NCI-H1436 (cell line): ENCODE data around the gene RTP5.
"Not testable (repeated sequence)": the region's sequence is repeated elsewhere in the genome, so short reads cannot be mapped to it uniquely, and the experiment has no call there.

Experiments
- DNase-seq: peaks from one replicate; lab custom pipeline; 2025; lab: John Stamatoyannopoulos, UW

The RTP5 gene

DNA sequence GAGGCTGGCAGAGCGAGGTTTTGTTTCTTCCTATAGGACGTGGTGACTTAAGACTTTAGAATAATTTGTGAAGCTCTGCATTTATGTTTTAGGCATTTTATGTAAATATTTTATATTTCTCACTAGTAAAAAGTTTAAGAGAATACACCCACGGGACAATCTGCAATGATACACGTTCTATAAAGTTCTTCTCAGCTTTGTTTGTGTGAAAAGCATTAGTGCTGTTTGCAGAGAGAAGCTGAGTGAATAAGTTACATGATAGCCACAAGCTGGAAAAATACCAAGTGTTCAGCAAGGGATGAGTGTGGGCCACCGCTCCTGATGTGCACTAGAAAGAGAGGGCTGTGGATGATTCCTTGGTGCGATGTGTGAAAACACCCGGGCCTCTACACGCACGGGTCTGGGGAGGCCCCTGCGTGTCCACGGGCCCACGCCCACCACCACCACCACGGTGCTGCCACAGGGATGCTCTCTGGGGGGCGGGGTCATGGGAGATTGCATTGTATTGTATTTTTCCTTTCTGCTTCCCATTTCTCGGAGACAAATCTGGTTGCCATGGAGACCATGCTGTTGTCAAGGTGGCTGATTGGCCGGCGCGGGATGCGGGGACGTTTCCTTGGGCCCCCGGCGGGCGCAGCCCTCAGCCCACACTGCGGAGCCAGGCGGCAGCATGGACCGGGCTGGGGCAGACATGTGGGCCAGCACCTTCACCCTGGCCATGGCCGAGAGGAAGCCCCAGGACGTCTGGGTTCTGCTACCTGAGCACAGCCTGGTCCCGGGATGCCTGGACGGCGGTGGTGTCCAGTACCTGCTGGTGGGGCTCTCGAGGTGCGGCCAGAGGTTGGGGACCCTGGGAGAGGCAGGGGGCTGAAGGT, at the start of gene RTP5:
Gene RTP5 (plus strand): TSS at position 643 of the 875 bp plus-strand sequence. CDS start 28 bp downstream, at position 671.
- DNase-seq, result no peak

DNA sequence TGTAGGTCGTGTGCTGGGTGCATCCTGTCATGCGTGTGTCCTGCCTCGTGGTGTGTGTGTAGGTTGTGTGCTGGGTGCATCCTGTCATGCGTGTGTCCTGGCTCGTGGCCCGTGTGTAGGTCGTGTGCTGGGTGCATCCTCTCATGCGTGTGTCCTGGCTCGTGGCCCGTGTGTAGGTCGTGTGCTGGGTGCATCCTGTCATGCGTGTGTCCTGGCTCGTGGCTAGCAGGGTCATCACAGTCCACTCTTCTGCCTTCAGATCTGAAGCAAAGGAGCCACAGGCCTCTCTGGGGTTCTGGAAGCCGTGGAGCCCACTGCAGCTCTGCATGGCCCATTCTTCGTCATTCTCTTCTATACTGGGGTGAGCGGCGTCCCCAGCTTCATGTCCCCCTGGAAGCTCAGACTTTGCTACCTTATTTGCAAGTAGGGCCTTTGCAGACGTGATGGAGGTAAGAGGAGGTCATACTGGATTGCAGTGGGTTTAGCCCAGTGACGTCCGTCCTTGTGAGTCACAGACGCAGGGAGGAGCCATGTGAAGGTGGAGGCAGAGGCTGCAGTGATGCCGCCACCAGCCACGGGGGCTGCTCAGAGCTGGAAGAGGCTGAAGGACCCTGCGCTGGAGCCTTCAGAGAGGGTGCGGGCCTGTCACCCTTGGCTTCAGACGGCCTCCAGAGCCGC, 49.4 kb upstream of the RTP5 start:
- DNase-seq, result not testable (repeated sequence)

DNA sequence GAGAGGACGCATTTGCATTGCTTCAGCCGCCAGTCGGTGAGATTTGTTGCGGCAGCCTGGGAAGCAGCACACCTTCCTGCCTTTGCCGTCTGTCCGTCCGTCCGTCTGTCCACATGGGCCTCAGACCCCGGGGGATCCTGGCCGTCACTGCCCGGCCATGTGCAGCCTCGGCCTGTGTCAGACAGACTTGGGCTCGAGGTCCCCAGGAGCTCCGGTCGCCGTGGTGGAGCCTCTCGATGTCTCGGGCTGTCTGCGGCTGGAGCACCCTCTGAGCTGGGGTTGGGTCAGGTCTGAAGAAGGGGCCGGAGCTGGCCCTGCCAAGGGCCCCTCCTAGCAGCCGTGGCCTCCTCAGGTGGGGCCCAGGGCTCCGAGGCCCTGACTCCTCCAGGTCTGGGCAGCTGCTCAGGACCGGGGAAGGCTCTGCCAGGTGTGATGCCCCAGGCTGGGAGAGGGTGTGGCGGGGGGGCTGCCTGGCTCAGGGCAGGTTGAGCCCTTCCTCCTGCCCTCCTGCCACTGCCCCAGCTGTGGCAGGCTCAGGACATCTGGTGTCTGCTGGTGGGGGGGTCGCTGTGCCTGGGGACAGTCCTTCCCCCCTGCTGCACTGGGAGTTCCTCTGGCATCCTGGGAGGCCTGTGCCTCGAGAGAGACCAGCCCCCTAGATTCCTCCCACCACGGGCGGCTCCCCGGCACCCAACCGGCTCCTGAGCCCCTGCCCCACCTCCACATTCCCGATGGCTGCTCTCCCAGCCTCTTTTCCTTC, 48.7 kb upstream of the RTP5 start:
- DNase-seq, result no peak

DNA sequence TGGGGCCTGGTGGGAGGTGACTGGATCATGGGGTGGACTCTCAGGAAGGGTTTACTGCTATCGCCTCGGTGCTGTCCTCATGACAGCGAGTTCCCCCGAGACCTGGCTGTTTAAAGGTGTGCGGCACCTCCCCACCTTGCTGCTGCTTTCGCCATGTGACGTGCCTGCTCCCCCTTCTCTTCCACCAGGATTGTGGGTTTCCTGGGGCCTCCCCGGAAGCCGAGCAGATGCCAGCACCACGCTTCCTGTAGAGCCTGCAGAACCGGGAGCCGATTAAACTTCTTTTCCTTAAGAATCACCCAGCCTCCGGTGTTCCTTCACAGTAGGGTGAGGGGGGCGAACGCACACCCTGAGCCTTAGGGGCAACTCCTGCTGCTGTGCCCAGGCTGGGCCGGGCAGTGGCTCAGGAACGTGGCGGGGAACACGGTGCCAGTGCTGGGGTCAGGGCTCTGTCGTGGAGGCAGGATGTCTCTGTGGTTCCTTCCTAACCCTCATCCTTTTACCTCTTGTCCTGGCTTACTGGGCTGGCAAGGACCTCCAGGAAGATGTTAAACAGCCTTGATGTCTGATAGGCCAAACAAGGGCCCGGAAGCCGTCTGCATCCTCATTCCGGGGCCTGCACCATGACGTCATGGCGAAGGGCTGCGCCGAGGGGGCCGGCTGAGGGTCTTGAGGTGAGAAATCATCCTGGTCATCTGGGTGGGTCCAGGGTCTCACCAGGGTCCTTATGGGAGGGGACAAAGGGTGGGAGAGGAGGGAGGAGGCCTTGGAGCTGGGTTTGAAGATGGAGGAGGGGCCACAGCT, 47.9 kb upstream of the RTP5 start:
- DNase-seq, result no peak

DNA sequence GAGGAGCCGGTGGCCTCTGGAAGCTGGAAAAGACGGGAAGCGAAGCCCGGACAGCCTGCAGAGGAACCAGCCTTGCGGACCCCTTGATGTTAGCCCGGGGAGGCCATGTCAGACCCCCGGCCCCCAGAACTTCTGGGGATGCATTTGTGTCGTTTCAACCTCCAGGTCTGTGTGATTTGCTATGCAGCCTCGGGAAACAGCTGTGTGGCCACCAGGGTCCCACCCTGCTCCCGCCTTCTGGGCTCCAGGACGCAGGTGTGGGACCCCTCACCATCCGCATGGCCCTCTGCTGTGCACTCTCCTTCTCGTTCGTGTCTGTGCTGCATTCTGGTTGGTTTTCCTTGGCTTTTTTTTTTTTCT, 47.3 kb upstream of the RTP5 start:
- DNase-seq, result no peak

DNA sequence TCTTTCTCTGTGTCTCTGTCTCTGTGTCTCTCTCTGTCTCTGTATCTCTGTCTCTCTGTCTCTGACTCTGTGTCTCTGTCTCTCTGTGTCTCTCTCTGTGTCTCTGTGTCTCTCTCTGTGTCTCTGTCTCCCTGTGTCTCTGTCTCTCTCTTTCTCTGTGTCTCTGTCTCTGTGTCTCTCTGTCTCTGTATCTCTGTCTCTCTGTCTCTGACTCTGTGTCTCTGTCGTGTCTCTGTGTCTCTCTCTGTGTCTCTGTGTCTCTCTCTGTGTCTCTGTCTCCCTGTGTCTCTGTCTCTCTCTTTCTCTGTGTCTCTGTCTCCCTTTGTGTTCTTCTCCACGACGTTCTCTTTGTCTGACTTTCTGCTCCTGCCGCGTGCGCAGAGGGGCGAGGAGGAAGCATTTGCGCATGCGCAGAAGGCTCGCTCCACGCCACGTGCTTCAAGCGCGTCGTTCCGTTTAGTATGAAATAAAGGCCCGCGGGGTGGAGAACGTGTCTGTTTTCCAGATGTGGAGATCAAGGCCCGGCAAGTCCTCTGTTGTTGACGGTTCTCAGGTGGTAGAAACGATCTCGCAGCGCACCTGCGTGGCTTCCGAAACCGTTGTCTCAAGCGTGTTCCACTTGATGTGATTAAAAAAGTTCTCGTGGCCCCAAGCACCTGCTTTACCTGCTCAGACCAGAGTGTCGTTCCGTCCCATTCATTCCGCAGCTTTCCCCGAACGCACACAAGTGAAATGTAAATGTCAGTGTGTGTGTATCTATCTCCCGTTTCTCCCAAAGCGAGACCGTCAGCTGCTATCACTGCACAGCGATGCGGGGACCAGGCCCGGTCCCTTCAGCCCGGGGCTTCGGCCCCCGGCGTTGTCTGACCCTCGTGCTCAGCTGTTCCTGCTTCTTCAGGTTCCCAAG, 45.7 kb upstream of the RTP5 start:
- DNase-seq, result not testable (repeated sequence)

DNA sequence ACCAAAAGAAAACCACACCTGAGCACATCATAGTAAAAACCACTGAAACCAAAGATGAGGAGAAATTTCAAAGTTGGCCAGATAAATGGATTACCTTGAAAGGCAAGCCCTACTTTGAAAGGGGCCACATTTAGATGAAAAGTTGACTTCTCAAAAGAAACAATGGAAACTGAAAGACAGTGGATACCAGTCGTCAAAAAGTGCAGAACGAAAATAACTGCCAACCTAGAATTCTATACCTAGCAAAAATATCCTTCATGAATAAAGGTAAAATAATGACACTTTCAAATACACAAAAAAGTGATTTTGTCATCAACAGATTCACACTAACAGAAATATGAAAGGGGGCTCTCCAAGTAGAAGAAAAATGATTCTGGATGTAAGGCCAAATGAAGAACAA, 42.1 kb upstream of the RTP5 start:
- no peak for DNase-seq

DNA sequence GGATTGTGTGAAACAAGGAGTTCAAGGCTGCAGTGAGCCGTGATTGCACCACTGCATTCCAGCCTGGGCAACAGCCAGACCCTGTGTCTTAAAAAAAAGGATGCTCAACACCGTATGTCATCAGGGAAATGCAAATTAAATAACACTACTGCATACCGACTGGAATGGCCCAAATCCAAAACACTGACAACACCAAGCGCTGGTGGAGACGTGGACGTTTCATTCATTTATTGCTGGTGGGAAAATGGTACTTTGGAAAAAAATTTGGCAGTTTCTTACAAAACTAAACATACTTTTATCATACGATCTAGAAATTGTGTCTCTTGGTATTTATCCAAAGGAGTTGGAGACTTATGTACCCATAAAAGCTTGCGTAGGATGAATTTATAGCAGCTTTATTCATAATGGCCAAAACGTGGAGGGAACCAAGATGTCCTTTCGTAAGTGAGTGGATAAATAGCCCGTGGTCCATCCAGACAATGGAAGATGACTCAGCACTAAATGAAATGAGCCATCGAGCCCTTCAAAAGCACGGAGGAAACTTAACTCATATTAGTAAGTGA, 36.3 kb upstream of the RTP5 start:
- DNase-seq, result no peak

DNA sequence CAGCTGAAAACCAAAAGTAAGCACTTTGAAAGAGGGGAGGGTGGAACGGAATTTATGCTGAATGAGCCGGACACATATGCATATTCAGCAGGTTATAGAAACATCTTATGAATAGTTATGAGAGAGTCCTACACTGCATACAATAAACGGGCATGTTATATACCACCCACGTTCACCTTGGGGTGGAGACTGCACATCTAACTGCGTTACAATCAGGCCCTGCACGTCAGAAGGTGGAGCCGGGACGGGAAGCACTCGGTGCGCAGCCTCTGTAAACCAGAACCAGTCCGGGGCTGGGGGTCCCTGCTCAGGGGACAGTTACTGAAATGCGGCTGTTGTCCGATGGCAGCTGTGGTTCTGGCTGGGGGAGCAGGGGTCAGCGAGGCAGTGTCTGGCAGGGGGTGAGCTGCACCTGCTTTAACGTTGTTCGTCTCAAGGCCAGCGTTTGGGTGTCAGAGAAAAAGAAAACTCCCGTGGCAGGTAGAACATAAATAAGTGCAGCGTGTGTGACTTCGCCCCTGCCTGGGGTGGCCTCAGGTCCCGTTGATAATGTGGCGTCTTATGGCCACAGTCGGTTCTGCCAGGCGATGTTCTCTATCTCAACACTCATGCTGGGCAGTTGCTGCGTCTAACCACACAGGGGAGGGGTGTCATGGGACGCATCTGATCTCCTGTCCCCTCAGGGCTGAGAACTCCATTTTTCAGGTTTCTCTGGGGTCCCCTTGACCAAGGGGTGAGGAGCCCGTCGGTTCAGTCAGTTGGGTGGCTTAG, 35.6 kb upstream of the RTP5 start:
- DNase-seq, result not testable (repeated sequence)

DNA sequence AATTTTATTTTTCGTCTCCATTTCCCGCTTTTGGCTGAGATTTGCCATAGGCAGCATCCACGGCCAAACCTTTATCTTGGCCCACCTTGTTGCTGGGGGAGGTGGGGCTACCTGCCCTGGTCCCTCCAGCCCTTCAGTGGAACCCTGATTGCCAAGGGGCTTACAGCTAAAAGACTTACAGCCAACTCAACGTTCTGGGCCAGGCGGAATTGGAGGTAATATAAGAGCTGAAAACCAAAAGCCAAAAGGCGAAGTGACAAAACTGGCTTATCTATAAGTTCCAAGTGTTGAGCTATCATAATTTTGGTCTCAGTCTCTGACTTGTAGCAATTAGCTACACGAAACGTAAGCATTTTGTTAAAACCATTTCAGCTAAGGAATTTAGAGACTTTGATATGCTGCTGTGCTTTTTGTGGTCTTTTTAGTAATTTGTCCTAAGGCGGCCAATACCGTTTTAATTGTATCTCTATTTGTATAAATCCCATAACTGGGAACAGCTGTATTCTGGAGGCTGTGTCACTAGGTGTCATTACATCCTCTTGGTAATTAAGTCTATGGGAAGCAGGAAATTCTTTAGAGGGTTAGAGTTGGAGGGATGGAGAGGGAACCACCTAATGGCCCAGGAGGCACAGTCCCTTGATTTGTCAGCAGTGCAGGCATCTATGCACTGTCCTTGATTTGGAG, 34.9 kb upstream of the RTP5 start:
- DNase-seq, result no peak

DNA sequence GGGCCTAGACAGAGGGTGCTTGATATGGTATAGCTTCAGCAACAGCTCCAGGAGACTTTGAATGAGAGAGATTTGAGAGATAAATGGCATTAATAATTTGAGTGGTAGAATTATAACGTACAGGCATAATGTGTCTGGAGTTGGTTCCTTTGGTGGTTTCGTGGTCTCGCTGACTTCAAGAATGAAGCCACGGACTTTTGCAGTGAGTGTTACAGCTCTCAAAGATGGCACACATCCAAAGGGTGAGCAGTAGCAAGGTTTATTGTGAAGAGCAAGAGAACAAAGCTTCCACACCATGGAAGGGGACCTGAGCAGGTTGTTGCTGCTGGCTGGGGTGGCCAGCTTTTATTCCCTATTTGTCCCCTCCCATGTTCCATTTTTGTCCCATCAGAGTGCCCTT, 33.9 kb upstream of the RTP5 start:
- DNase-seq, result no peak

DNA sequence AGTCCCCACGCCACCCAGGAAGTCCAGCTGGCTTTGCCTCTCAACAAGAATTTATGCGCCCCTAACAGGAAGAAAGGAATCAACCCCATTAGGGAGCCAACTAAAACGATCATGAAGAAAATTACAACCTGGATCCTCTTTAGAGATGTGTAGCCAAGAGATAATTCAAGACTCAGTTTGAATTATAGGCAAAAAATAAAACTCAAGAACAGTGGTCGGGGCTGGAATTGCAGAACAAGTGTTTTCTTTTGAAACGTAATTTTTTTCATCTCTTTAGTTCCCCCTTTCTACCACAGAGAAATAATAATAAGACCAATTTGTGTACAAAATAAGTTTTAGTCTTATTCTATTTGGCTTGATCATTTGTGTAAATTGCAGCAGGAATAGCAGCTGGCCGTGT, 33.2 kb upstream of the RTP5 start:
- DNase-seq, result no peak

DNA sequence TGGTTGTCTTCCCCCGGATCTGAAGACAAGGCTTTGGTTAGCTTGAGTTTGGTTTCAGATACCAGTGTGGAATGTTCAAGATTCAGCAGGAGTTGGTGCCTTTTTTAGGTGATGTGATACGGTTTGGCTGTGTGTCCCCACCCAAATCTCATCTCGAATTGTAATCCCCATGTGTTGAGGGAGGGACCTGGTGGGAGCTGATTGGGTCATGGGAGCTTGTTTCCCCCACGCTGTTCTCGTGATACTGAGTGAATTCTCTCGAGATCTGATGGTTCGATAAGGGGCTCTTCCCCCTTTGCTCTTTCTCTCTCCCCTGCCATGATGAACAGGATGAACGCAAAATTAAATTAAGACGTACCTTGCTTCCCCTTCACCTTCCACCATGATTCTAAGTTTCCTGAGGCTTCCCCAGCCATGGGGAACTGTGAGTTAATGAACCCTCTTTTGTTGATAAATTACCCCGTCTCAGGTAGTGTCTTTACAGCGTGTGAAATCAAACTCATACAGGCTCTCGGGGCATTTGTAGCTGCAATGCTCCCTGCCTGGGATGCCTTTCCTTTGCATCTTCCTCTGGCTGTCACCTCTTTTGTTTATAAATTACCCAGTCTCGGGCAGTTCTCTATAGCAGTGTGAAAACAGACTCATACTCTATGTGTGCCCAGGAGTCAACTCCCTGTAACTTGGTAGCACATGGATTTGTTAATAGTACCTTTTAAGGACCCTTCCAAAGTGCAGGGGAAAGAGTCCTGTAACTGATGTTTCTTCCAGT, 32.1 kb upstream of the RTP5 start:
- no peak for DNase-seq

DNA sequence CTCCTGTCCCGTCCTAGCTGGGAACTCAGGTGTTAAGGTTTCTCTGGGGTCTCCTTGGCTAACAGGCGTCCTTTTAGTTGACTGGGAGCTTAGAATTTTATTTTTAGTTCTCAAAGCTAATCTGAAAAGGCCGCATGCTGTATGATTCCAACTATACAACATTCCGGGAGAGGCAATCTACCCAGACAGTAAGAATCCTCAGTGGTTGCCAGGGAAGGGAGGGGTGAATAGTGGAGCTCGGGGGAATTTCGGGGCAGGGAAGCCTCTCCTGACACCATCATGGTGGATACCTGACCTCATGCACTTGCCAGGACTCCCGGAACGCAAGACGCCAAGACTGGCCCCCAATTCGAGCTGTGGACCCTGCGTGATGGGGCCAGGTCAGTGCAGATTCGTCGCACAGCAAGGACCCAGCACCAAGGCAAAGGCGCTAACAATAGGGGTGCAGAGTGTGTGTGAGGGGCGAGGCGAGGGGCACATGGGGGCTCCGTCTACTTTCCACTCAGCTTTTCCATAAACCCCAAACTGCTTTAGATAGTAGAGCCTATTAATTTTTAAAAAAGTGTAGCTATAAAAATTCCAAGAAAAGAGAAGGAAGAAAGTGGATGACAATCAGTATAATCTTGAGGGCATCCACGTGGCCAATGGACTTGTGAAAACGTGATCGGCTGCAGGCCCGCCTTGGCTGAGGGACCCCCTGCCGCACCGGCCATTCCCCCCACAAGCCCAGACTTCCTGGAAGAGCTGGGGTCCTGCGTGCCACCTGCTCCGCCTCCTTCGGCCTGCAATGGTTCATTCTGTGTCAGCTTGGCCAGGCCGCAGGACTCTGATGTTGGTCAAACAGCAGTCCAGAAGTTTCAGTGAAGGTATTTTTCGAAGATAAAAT, 28.1 kb upstream of the RTP5 start:
- DNase-seq, result no peak

DNA sequence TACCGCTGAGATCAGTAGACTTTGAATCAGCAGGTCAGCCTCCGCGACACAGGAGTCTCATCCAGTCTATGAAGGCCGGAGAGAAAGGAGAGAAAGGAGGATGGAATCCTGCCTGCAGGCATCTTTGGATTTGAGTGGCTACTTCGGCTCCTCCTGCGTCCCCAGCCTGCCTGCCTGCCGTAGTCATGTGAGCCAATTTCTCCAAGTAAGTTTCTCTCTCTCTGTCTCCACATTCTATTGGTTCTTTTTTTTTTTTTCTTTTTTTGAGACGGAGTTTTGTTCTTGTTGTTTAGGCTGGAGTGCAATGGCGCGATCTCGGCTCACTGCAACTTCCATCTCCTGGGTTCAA, 27.5 kb upstream of the RTP5 start:
- DNase-seq, result no peak

DNA sequence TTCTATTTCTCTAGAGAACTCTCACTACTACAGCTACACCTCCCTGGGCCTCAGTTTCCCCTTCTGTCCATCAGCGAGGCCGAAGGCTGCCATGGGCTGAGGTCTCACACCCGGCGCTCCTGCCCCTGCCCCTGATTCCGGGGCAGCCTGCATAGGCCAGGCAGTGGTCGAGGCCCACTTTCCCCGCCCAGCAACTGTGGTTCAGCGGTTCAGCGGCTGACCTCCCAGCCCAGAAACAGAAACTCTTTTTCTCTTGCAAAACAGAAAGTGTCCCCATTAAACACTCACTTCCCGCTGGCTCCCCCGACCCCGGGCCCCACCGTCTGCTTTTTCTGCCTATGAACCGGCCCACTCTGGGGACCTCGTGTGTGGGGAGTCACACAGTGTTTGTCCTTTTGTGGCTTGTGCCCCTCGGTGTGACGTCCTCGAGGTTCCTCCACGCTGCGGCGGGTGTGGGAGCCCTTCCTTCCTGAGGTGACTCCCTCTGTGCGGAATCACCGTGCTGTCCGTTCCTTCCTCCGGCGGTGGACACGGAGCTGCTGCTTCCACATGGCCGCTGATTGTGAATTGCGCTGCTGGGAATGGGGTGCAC, 26.8 kb upstream of the RTP5 start:
- no peak for DNase-seq
